HepG2 (cell line): Measurements from ENCODE around the gene NAB2. TPM values are rescaled to one million over a fixed set of nuclear protein-coding genes. Genes with fewer than 3 reads are reported as not detected.

ENCODE experiments used
- ATAC-seq: fragments of 200-7000 bp; cut with Tn5 transposase; 3 replicates; pipeline ENCODE4 v1.9.1; 2020; ENCODE audit warnings: mild to moderate bottlenecking, moderate library complexity
- BruUV-seq: library from RNA; stranded (reverse); fragments of 400-500 nt; replicated peaks from 2 replicates; lab custom pipeline; 2021; lab: Mats Ljungman, UMichigan
- CTCF ChIA-PET: fragments of 300-600 bp; formaldehyde crosslinking; extraction: SDS; loops from one replicate; lab custom pipeline; 2021; ENCODE audit warnings: low total read pairs, inconsistent platforms, low intra/inter-chr PET ratio; lab: Yijun Ruan, JAX
- POLR2A ChIA-PET: fragments of 350-600 bp; sonication (Branson Sonifier 250); formaldehyde crosslinking; loops from one replicate; lab custom pipeline; 2020; ENCODE audit warnings: antibody characterized with exemption, inconsistent platforms; lab: Yijun Ruan, JAX
- DNase-seq: peaks from one replicate; pipeline ENCODE4 v3.0.0-alpha.2; 2015; ENCODE audit warnings: low spot score
- FAIRE-seq: peaks from 3 replicates; lab custom pipeline; 2011; peaks lifted over from hg19 to GRCh38; lab: Jason Lieb, UNC
- H2AFZ ChIP-seq: one replicate; pipeline ENCODE4 v1.6.1; 2011; ENCODE audit warnings: low read length, inconsistent platforms
- H3K27ac ChIP-seq: fragments of 300-600 bp; 3 replicates; pipeline ENCODE4 v1.8.0; 2011; ENCODE audit warnings: mixed run types, mild to moderate bottlenecking, mixed read lengths, low read length, inconsistent platforms; ENCODE audit not compliant: insufficient read depth; ENCODE audit errors: extremely low read length
- H3K27me3 ChIP-seq, 2 experiments: fragments of 200-600 bp in 1 of 2; 2 replicates in 1 of 2; 3 replicates in 1 of 2; pipeline versions ENCODE4 v1.6.0 to v1.8.0; 2011; ENCODE audit warnings: low read length in 2 of 2, mild to moderate bottlenecking in 2 of 2, moderate library complexity in 2 of 2, inconsistent platforms in 1 of 2; ENCODE audit not compliant: insufficient read depth in 2 of 2, control insufficient read depth in 1 of 2
- H3K36me3 ChIP-seq, 2 experiments: fragments of 200-600 bp in 1 of 2; replicated peaks in 1 of 2; 2 replicates in 1 of 2; 3 replicates in 1 of 2; pipeline versions ENCODE4 v1.5.1 to v1.8.0; 2011; ENCODE audit warnings: low read length in 2 of 2, inconsistent platforms in 1 of 2; ENCODE audit not compliant: insufficient read depth in 2 of 2, control insufficient read depth in 1 of 2
- H3K4me1 ChIP-seq: 2 replicates; pipeline ENCODE4 v1.5.1; 2012; ENCODE audit warnings: low read length, inconsistent platforms; ENCODE audit not compliant: insufficient read depth
- H3K4me2 ChIP-seq: 2 replicates; pipeline ENCODE4 v1.6.0; 2011; ENCODE audit warnings: low read depth, low read length, inconsistent platforms
- H3K4me3 ChIP-seq, 3 experiments: fragments of 200-600 bp in 1 of 3; sonication (generic), shearing (Covaris generic) in 1 of 3; replicated peaks in 1 of 3; 2 replicates each; pipeline ENCODE4 v1.5.1; 2011 to 2016; ENCODE audit warnings: low read length in 3 of 3, inconsistent platforms in 2 of 3, low read depth in 2 of 3, mild to moderate bottlenecking in 2 of 3, control low read depth in 1 of 3, mixed read lengths in 1 of 3; ENCODE audit not compliant: insufficient read depth in 1 of 3
- H3K79me2 ChIP-seq: one replicate; pipeline ENCODE4 v1.6.1; 2011; ENCODE audit warnings: low read length, inconsistent platforms; ENCODE audit not compliant: insufficient read depth
- H3K9ac ChIP-seq: 2 replicates; pipeline ENCODE4 v1.6.0; 2011; ENCODE audit warnings: mild to moderate bottlenecking, low read depth, low read length, inconsistent platforms; ENCODE audit not compliant: insufficient read depth
- H3K9me3 ChIP-seq: 2 replicates; pipeline ENCODE4 v1.5.1; 2012; ENCODE audit warnings: mild to moderate bottlenecking, low read length
- H4K20me1 ChIP-seq: 2 replicates; pipeline ENCODE4 v1.6.0; 2011; ENCODE audit warnings: inconsistent platforms, mild to moderate bottlenecking, low read length, moderate library complexity; ENCODE audit not compliant: insufficient read depth
- AKAP8 ChIP-seq: sonication (generic); formaldehyde crosslinking; IDR thresholded peaks from 2 replicates; pipeline ENCODE4 v1.5.1; 2020; ENCODE audit warnings: mild to moderate bottlenecking, missing genetic modification reagents
- CREM ChIP-seq, 2 experiments: sonication (generic) in 1 of 2; formaldehyde crosslinking in 1 of 2; IDR thresholded peaks; 2 replicates each; pipeline versions ENCODE4 v1.4.0 to v1.6.1; 2016 to 2020; ENCODE audit warnings: antibody characterized with exemption in 1 of 2, mild to moderate bottlenecking in 1 of 2, missing genetic modification reagents in 1 of 2
- FOXK1 ChIP-seq: sonication (generic); formaldehyde crosslinking; IDR thresholded peaks from 2 replicates; pipeline ENCODE4 v1.4.0; 2020; ENCODE audit warnings: low read depth, missing genetic modification reagents, borderline replicate concordance
- NAIF1 ChIP-seq: sonication (generic); formaldehyde crosslinking; IDR thresholded peaks from 2 replicates; pipeline ENCODE4 v1.5.0; 2020; ENCODE audit warnings: mild to moderate bottlenecking, missing genetic modification reagents, borderline replicate concordance
- PLRG1 ChIP-seq: fragments of 450-650 bp; conservative IDR thresholded peaks from 2 replicates; pipeline ENCODE4 v1.6.1; 2016
- TAF15 ChIP-seq: fragments of 200-400 bp; formaldehyde crosslinking; IDR thresholded peaks from one replicate; pipeline ENCODE4 v1.6.1; 2018; ENCODE audit warnings: mild to moderate bottlenecking, low read depth, low read length; ENCODE audit not compliant: poor library complexity, severe bottlenecking
- ZFYVE20 ChIP-seq: sonication (generic); formaldehyde crosslinking; IDR thresholded peaks from 2 replicates; pipeline ENCODE4 v1.8.0; 2023; ENCODE audit warnings: low read depth, mild to moderate bottlenecking, moderate library complexity, missing genetic modification reagents, borderline replicate concordance
- ZNF136 ChIP-seq: sonication (generic); formaldehyde crosslinking; IDR thresholded peaks from 2 replicates; pipeline ENCODE4 v1.8.1; 2022; ENCODE audit warnings: low read depth, mild to moderate bottlenecking, moderate library complexity, missing genetic modification reagents
- ZNF143 ChIP-seq: sonication (generic); formaldehyde crosslinking; IDR thresholded peaks from 2 replicates; pipeline ENCODE4 v1.4.0; 2020; ENCODE audit warnings: missing genetic modification reagents
- ZNF432 ChIP-seq: sonication (generic); formaldehyde crosslinking; IDR thresholded peaks from 2 replicates; pipeline ENCODE4 v1.5.0; 2020; ENCODE audit warnings: missing genetic modification reagents, mild to moderate bottlenecking, borderline replicate concordance
- ZNF598 ChIP-seq: sonication (generic); formaldehyde crosslinking; IDR thresholded peaks from 2 replicates; pipeline ENCODE4 v1.5.1; 2020; ENCODE audit warnings: mild to moderate bottlenecking, missing genetic modification reagents, borderline replicate concordance
- ZNF737 ChIP-seq: sonication (generic); formaldehyde crosslinking; IDR thresholded peaks from 2 replicates; pipeline ENCODE4 v1.5.0; 2020; ENCODE audit warnings: missing genetic modification reagents, mild to moderate bottlenecking, borderline replicate concordance
- ZNF766 ChIP-seq: sonication (generic); formaldehyde crosslinking; IDR thresholded peaks from 2 replicates; pipeline ENCODE4 v1.5.0; 2020; ENCODE audit warnings: missing genetic modification reagents, borderline replicate concordance
- ZNF768 ChIP-seq: sonication (generic); formaldehyde crosslinking; IDR thresholded peaks from 2 replicates; pipeline ENCODE4 v1.4.0; 2020; ENCODE audit warnings: missing genetic modification reagents
- WGBS: methylation state at CpG from one replicate; pipeline ENCODE4 v1.1.6; 2017; ENCODE audit warnings: low lambda C conversion rate; 5-methylcytosine and 5-hydroxymethylcytosine counted together
- in situ Hi-C: cut with HindIII; loops from 2 replicates; pipeline ENCODE4 v1.10.0; 2017; ENCODE audit warnings: low pct_unique_long_range_greater_than_20kb; ENCODE audit not compliant: extremely low pct_ligation_motif_present
- intact Hi-C: fragments of 100-400 bp; cut with micrococcal nuclease; formaldehyde crosslinking; loops from one replicate; pipeline ENCODE4 v1.10.0; 2022; ENCODE audit not compliant: unreplicated experiment
- polyA plus RNA-seq, 8 experiments: library from polyadenylated mRNA; depleted of rRNA in 3 of 8; stranded (reverse) in 7 of 8; unstranded in 1 of 8; fragments of >200 nt; fragmentation: Illumina TruSeq in 4 of 8; extraction: Trizol in 4 of 8; gene quantifications; 2 replicates each; pipeline versions ENCODE4 v1.2.1 to v1.2.3, GENCODE V29; 2011 to 2016; ENCODE audit warnings: low read depth in 4 of 8, missing spikeins in 1 of 8, mixed read lengths in 1 of 8; ENCODE audit not compliant: insufficient read depth in 1 of 8
- total RNA-seq, 5 experiments: library from RNA; depleted of rRNA; stranded (reverse); fragments of >200 nt; fragmentation: Illumina TruSeq; extraction: Trizol; gene quantifications; 2 replicates each; pipeline ENCODE4 v1.2.3, GENCODE V29; 2016; ENCODE audit warnings: low read depth in 1 of 5
- TF ChIP-seq, protein P1 (sequence below): sonication (generic); formaldehyde crosslinking; IDR thresholded peaks from 2 replicates; pipeline ENCODE4 v1.4.0; 2020; ENCODE audit warnings: missing genetic modification reagents, low read depth, mild to moderate bottlenecking, borderline replicate concordance
- TF ChIP-seq, protein P2 (sequence below): sonication (generic); formaldehyde crosslinking; IDR thresholded peaks from 2 replicates; pipeline ENCODE4 v1.4.0; 2020; ENCODE audit warnings: missing genetic modification reagents, borderline replicate concordance
- TF ChIP-seq, protein P3 (sequence below): sonication (generic); formaldehyde crosslinking; IDR thresholded peaks from 2 replicates; pipeline ENCODE4 v1.4.0; 2020; ENCODE audit warnings: mild to moderate bottlenecking, missing genetic modification reagents
- TF ChIP-seq, protein P4 (sequence below): sonication (generic); formaldehyde crosslinking; IDR thresholded peaks from 2 replicates; pipeline ENCODE4 v1.8.1; 2023; ENCODE audit warnings: missing genetic modification reagents, mild to moderate bottlenecking, borderline replicate concordance
- TF ChIP-seq, protein P5 (sequence below): IDR thresholded peaks from 2 replicates; pipeline ENCODE4 v1.6.1; 2016; ENCODE audit warnings: low read depth, control low read depth

NAB2 gene
- total and polyA plus RNA-seq, 2 of the 13 experiments (the other 11 are each of a cell fraction or from before 2014, with no cell fraction given): 11.7 to 12.9 TPM

DNA sequence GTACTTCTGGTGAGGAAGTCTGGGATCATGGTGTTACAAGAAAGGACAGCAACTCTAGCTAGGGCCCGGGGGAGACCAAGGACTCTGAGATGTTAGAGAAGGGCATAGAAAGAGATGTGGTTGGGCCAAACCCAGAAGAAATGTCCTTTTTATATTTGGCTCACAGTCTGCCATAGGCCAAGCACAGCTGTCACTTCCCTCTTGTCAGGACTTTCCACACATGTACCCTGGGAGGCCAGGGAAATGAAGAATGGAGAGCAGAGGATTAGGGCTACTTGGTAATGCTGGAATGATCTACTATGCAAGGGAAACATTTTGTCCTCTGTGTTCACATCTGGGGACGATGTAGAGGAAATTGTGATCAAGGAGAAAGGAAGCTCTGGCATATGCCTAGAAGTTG is 48.2 kb upstream of the NAB2 start:
- 65% methylated on average over 2 of the region's 2 CpGs for WGBS
- Histone ChIP-seq H3K36me3 (no peaks in the 10 kb centered on the region), H3K79me2 (no peaks in the 10 kb centered on the region), H3K4me3 (no peak overlapping the region), H3K9me3 (no peaks in the 10 kb centered on the region), H3K27me3 (no peaks in the 10 kb centered on the region), H3K4me1 (no peaks in the 10 kb centered on the region), H3K27ac (no peak overlapping the region), H4K20me1 (no peaks in the 10 kb centered on the region), H2AFZ (no peak overlapping the region), H3K9ac (no peak overlapping the region), H3K4me2 (no peak overlapping the region)
- FAIRE-seq (no peak), ATAC-seq (no peak), DNase-seq (no peak)
- ChIA-PET CTCF (no interaction called here), POLR2A (no interaction called here)
- intact Hi-C loops: no loop called here
- no TSS peak for BruUV-seq
- in situ Hi-C loops: no loop called here
- TF ChIP-seq ZNF737 (CRISPR knock-in tag) (no peak), NAIF1 (CRISPR knock-in tag) (no peak), TAF15 (no peak), ZNF768 (CRISPR knock-in tag) (no peak), PLRG1 (no peak), FOXK1 (CRISPR knock-in tag) (no peak), ZNF598 (CRISPR knock-in tag) (no peak), ZNF143 (no peak), ZNF136 (CRISPR knock-in tag) (no peak), ZNF432 (CRISPR knock-in tag) (no peak), CREM (IDR thresholded peaks at IDR 0.05) (no peak), CREM (CRISPR knock-in tag; IDR thresholded peaks at IDR 0.05) (no peak), AKAP8 (CRISPR knock-in tag) (no peak), ZFYVE20 (no peak), ZNF766 (CRISPR knock-in tag) (no peak)
- TF ChIP-seq, protein P1, sequence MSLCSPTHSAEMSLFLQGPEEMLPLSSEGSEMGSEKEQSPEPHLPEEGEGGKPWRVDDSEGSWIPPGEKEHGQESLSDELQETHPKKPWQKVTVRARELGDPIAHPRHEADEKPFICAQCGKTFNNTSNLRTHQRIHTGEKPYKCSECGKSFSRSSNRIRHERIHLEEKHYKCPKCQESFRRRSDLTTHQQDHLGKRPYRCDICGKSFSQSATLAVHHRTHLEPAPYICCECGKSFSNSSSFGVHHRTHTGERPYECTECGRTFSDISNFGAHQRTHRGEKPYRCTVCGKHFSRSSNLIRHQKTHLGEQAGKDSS (CRISPR knock-in tag): no peak
- TF ChIP-seq, protein P2, sequence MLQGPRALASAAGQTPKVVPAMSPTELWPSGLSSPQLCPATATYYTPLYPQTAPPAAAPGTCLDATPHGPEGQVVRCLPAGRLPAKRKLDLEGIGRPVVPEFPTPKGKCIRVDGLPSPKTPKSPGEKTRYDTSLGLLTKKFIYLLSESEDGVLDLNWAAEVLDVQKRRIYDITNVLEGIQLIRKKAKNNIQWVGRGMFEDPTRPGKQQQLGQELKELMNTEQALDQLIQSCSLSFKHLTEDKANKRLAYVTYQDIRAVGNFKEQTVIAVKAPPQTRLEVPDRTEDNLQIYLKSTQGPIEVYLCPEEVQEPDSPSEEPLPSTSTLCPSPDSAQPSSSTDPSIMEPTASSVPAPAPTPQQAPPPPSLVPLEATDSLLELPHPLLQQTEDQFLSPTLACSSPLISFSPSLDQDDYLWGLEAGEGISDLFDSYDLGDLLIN: no peak
- TF ChIP-seq, protein P3, sequence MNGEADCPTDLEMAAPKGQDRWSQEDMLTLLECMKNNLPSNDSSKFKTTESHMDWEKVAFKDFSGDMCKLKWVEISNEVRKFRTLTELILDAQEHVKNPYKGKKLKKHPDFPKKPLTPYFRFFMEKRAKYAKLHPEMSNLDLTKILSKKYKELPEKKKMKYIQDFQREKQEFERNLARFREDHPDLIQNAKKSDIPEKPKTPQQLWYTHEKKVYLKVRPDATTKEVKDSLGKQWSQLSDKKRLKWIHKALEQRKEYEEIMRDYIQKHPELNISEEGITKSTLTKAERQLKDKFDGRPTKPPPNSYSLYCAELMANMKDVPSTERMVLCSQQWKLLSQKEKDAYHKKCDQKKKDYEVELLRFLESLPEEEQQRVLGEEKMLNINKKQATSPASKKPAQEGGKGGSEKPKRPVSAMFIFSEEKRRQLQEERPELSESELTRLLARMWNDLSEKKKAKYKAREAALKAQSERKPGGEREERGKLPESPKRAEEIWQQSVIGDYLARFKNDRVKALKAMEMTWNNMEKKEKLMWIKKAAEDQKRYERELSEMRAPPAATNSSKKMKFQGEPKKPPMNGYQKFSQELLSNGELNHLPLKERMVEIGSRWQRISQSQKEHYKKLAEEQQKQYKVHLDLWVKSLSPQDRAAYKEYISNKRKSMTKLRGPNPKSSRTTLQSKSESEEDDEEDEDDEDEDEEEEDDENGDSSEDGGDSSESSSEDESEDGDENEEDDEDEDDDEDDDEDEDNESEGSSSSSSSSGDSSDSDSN (CRISPR knock-in tag): no peak
- TF ChIP-seq, protein P4, sequence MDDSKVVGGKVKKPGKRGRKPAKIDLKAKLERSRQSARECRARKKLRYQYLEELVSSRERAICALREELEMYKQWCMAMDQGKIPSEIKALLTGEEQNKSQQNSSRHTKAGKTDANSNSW (CRISPR knock-in tag): no peak
- TF ChIP-seq, protein P5, sequence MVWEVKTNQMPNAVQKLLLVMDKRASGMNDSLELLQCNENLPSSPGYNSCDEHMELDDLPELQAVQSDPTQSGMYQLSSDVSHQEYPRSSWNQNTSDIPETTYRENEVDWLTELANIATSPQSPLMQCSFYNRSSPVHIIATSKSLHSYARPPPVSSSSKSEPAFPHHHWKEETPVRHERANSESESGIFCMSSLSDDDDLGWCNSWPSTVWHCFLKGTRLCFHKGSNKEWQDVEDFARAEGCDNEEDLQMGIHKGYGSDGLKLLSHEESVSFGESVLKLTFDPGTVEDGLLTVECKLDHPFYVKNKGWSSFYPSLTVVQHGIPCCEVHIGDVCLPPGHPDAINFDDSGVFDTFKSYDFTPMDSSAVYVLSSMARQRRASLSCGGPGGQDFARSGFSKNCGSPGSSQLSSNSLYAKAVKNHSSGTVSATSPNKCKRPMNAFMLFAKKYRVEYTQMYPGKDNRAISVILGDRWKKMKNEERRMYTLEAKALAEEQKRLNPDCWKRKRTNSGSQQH (CRISPR knock-in tag): no peak
